ENCODE results near the gene SSH2. TPM values are rescaled to one million over a fixed set of nuclear protein-coding genes. Genes with fewer than 3 reads are reported as not detected.

The SSH2 gene
- total RNA-seq, 1 experiment from 2014 or later: 8.5 TPM

- CTCF ChIA-PET: interaction anchor here (1.6 to 2.5 kb wide), 2 partner anchors 25 to 223 kb away, joined by 6 to 26 read pairs; no protein-coding TSS in a partner anchor
- Histone ChIP-seq H3K36me3 (ENCODE audit: low read depth, low read length) (no peaks in the 10 kb centered on the region), H3K9me3 (ENCODE audit: low read length) (no peaks in the 10 kb centered on the region), H3K4me2 (ENCODE audit: low read length) (peak within 1 kb of the TSS; percentile 89), H3F3A (ENCODE audit: low read length, unreplicated experiment) (no peaks in the 10 kb centered on the region), H3K27ac (ENCODE audit: low read length) (0 out of 2 replicates have a peak within 1 kb of the TSS, but pooled peaks have one; percentile 8), H3K79me2 (ENCODE audit: low read length) (peaks cover 18% of the 10 kb centered on the region), H3K27me3 (ENCODE audit: low read length) (no peaks in the 10 kb centered on the region), H2AFZ (ENCODE audit: low read length) (peak within 1 kb of the TSS; percentile 86), H4K20me1 (ENCODE audit: low read length) (no peaks in the 10 kb centered on the region), H3K9ac (ENCODE audit: low read length) (peak within 1 kb of the TSS; percentile 51), H3K9me2 (replicated peaks; ENCODE audit: low read length) (no peaks in the 10 kb centered on the region), H3K4me1 (ENCODE audit: insufficient read depth, low read length) (peaks cover 46% of the 10 kb centered on the region), H3K4me3 (ENCODE audit: low read length) (peak within 1 kb of the TSS; percentile 75)
- intact Hi-C loops (cut with micrococcal nuclease): no loop called here
- DNase-seq: no peak
- BruUV-seq (replicated peaks): no TSS peak
- no peak for TF ChIP-seq EZH2phosphoT487 (IDR thresholded peaks at IDR 0.05; ENCODE audit: borderline replicate concordance, low read length)
- TF ChIP-seq EZH2 (IDR thresholded peaks at IDR 0.05; ENCODE audit: low read length, unreplicated experiment): no peak
- no peak for TF ChIP-seq CTCF (conservative IDR thresholded peaks at IDR 0.05; ENCODE audit: low read depth, low read length)
- no peak for ATAC-seq
- POLR2A ChIA-PET (ENCODE audit: unreplicated experiment): no interaction called here
These were observed 337.0 kb downstream of the SSH2 start, which contains the start of gene ANKRD13B for GRCh38 chr17:29592850-29593551. ANKRD13B (plus strand) TSS chr17:29593132; CDS start chr17:29593622, 490 bp downstream.

DNA sequence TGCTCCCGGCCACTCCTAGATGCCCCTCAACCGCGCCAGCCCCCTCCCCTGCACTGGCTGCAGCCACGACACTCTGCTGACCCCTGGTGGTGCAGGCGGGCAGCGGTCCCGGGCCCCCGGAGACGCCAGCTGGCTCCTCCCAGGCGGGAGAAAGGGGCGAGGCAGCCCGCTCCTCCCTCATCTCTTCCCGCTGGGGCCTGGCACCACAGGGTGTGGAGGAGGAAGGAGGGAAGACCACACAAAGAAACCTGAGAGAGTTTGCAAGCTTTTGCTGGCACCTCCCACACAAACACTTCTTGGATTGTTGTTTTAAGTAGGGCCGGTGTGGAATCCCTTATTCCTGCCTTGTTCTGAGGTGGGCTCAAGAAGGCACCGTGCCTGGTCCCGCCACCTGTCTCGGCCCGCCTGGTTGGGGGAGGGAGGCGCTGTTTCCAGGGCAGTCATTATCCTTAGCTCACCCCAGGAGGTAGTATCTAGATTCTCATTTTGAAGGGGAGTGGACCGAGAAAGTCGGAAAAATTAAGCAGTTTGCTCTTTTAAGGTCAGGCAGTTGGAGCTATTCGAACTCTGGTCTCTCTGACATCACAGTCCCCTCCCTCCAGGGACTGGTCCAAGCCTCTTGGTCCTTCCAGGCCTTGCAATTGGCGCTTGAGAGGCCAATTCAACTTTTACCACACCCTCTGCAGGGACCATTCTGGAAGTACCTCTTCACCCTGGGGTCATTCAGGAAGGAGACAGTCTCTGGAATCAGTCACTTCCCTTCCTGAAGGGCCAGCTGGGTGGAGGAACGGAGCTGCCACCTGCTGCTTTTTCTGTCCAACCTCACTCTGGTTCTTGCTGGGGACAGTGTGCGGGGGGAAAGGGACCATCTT, 338.1 kb downstream of the SSH2 start:
- no TSS peak for BruUV-seq (replicated peaks)
- ATAC-seq (peak; percentile 63), DNase-seq (peak; percentile 80)
- Histone ChIP-seq H3F3A (ENCODE audit: low read length, unreplicated experiment) (no peaks in the 10 kb centered on the region), H3K9ac (ENCODE audit: low read length) (no peak overlapping the region), H3K27me3 (ENCODE audit: low read length) (no peaks in the 10 kb centered on the region), H3K27ac (ENCODE audit: low read length) (0 out of 2 replicates have a peak overlapping the region, but pooled peaks have one; percentile 8), H3K4me1 (ENCODE audit: insufficient read depth, low read length) (peaks cover 49% of the 10 kb centered on the region), H3K79me2 (ENCODE audit: low read length) (peaks cover 28% of the 10 kb centered on the region), H4K20me1 (ENCODE audit: low read length) (no peaks in the 10 kb centered on the region), H3K9me3 (ENCODE audit: low read length) (no peaks in the 10 kb centered on the region), H2AFZ (ENCODE audit: low read length) (peak overlapping the region; percentile 69), H3K4me2 (ENCODE audit: low read length) (peak overlapping the region; percentile 82), H3K36me3 (ENCODE audit: low read depth, low read length) (no peaks in the 10 kb centered on the region), H3K9me2 (replicated peaks; ENCODE audit: low read length) (no peaks in the 10 kb centered on the region), H3K4me3 (ENCODE audit: low read length) (peak overlapping the region; percentile 13; the same call in 1 of the 2 replicates)
- ChIA-PET POLR2A (ENCODE audit: unreplicated experiment) (no interaction called here), CTCF (interaction anchor here (0.6 to 2.5 kb wide), 6 partner anchors 13 to 873 kb away, joined by 3 to 26 read pairs (median 4); no protein-coding TSS in a partner anchor)
- TF ChIP-seq EZH2 (IDR thresholded peaks at IDR 0.05; ENCODE audit: low read length, unreplicated experiment) (no peak), CTCF (conservative IDR thresholded peaks at IDR 0.05; ENCODE audit: low read depth, low read length) (peak; percentile 83), EZH2phosphoT487 (IDR thresholded peaks at IDR 0.05; ENCODE audit: borderline replicate concordance, low read length) (no peak)
- intact Hi-C loops (cut with micrococcal nuclease): no loop called here

Measured in PC-3 (cell line).